ENCODE results near the gene TUBB6.

GRCh38 chr18:12304351-12305210 lies 3.5 kb upstream of the TUBB6 start:
- TF ChIP-seq POLR2A (IDR thresholded peaks at IDR 0.05) (no peak), CTCF (IDR thresholded peaks at IDR 0.05) (no peak)
